Mesodermal cell (in vitro differentiated cells): Measurements from ENCODE around the gene DIP2C.

Experiments used
- H3K27ac ChIP-seq: 2 replicates; pipeline ENCODE4 v1.7.0; 2013; ENCODE audit warnings: mild to moderate bottlenecking, low read depth, low read length, moderate library complexity; ENCODE audit not compliant: severe bottlenecking
- H3K36me3 ChIP-seq: 2 replicates; pipeline ENCODE4 v1.7.1; 2013; ENCODE audit warnings: mild to moderate bottlenecking, low read length, moderate library complexity; ENCODE audit not compliant: control insufficient read depth, insufficient read depth
- H3K4me1 ChIP-seq: one replicate; pipeline ENCODE4 v1.7.1; 2013; ENCODE audit warnings: mild to moderate bottlenecking, low read length; ENCODE audit not compliant: insufficient read depth, control insufficient read depth, poor library complexity, severe bottlenecking
- H3K4me3 ChIP-seq: 2 replicates; pipeline ENCODE4 v1.7.0; 2013; ENCODE audit warnings: low read length, control low read depth, mild to moderate bottlenecking; ENCODE audit not compliant: insufficient read depth, poor library complexity, severe bottlenecking; ENCODE audit errors: extremely low read depth
- H3K9me3 ChIP-seq: 2 replicates; pipeline ENCODE4 v1.7.1; 2013; ENCODE audit warnings: mild to moderate bottlenecking, low read length, moderate library complexity; ENCODE audit not compliant: control insufficient read depth
- WGBS, 2 experiments: methylation state at CpG; one replicate each; pipeline ENCODE4 v1.1.5; 2013; ENCODE audit warnings: missing lambda C conversion rate in 2 of 2; ENCODE audit not compliant: insufficient coverage in 2 of 2; 5-methylcytosine and 5-hydroxymethylcytosine counted together

DIP2C gene

GRCh38 chr10:408236-408635 lies 281.2 kb downstream of the DIP2C start:
- Histone ChIP-seq H3K4me3 (no peak overlapping the region), H3K4me1 (no peaks in the 10 kb centered on the region), H3K27ac (no peak overlapping the region), H3K36me3 (peaks cover 55% of the 10 kb centered on the region), H3K9me3 (no peaks in the 10 kb centered on the region)
- 93% methylated on average over 3 of the region's 3 CpGs; no CpG with 5 or more reads in 1 of the 2 experiments for WGBS, 2 experiments

- Histone ChIP-seq H3K4me1 (no peaks in the 10 kb centered on the region), H3K27ac (no peak overlapping the region), H3K36me3 (peaks cover 46% of the 10 kb centered on the region), H3K4me3 (no peak overlapping the region), H3K9me3 (no peaks in the 10 kb centered on the region)
- WGBS, 2 experiments: 92 to 99% methylated on average over 13 of the region's 13 CpGs
These were observed 282.5 kb downstream of the DIP2C start for GRCh38 chr10:406976-407375.

- Histone ChIP-seq H3K36me3 (peaks cover 46% of the 10 kb centered on the region), H3K4me1 (no peaks in the 10 kb centered on the region), H3K4me3 (no peak overlapping the region), H3K27ac (no peak overlapping the region), H3K9me3 (no peaks in the 10 kb centered on the region)
- 79 to 88% methylated on average over 6 to 12 of the region's 12 CpGs for WGBS, 2 experiments
These were observed 283.8 kb downstream of the DIP2C start for GRCh38 chr10:405648-406047.

- peaks cover 42% of the 10 kb centered on the region for H3K36me3 ChIP-seq
- H3K4me1 ChIP-seq: no peaks in the 10 kb centered on the region
- H3K4me3 ChIP-seq: no peak overlapping the region
- H3K9me3 ChIP-seq: no peaks in the 10 kb centered on the region
- WGBS, 2 experiments: 95 to 100% methylated on average over 5 to 8 of the region's 9 CpGs
- H3K27ac ChIP-seq: no peak overlapping the region
These were observed 284.5 kb downstream of the DIP2C start for GRCh38 chr10:404991-405390.

GRCh38 chr10:404346-404745 lies 285.1 kb downstream of the DIP2C start:
- Histone ChIP-seq H3K27ac (no peak overlapping the region), H3K4me1 (no peaks in the 10 kb centered on the region), H3K4me3 (no peak overlapping the region), H3K9me3 (no peaks in the 10 kb centered on the region), H3K36me3 (peaks cover 46% of the 10 kb centered on the region)
- WGBS, 2 experiments: 89 to 90% methylated on average over 2 to 3 of the region's 4 CpGs

- Histone ChIP-seq H3K4me3 (no peak overlapping the region), H3K9me3 (no peaks in the 10 kb centered on the region), H3K4me1 (no peaks in the 10 kb centered on the region), H3K27ac (no peak overlapping the region), H3K36me3 (peaks cover 8% of the 10 kb centered on the region)
- WGBS, 2 experiments: 85 to 86% methylated on average over 18 to 21 of the region's 22 CpGs
These were observed 290.5 kb downstream of the DIP2C start for GRCh38 chr10:398954-399353.

- 92 to 95% methylated on average over 12 to 13 of the region's 18 CpGs for WGBS, 2 experiments
- peaks cover 8% of the 10 kb centered on the region for H3K36me3 ChIP-seq
- H3K27ac ChIP-seq: no peak overlapping the region
These were observed 292.0 kb downstream of the DIP2C start for GRCh38 chr10:397321-398068.

GRCh38 chr10:396535-397220 lies 292.8 kb downstream of the DIP2C start:
- peaks cover 8% of the 10 kb centered on the region for H3K36me3 ChIP-seq
- H3K4me1 ChIP-seq: no peaks in the 10 kb centered on the region
- no peak overlapping the region for H3K27ac ChIP-seq
- WGBS, 2 experiments: 75 to 88% methylated on average over 1 to 3 of the region's 8 CpGs
- no peak overlapping the region for H3K4me3 ChIP-seq
- no peaks in the 10 kb centered on the region for H3K9me3 ChIP-seq

More at GRCh38 chr10:397321-398068, 292.0 kb downstream of the DIP2C start:
- no peaks in the 10 kb centered on the region for H3K4me1 ChIP-seq
- H3K9me3 ChIP-seq: no peaks in the 10 kb centered on the region
- no peak overlapping the region for H3K4me3 ChIP-seq

GRCh38 chr10:396107-396506 lies 293.4 kb downstream of the DIP2C start:
- Histone ChIP-seq H3K36me3 (peaks cover 8% of the 10 kb centered on the region), H3K27ac (no peak overlapping the region), H3K9me3 (no peaks in the 10 kb centered on the region), H3K4me1 (no peaks in the 10 kb centered on the region), H3K4me3 (no peak overlapping the region)
- WGBS, 2 experiments: 80% methylated on average over 1 of the region's 5 CpGs

- Histone ChIP-seq H3K36me3 (peaks cover 8% of the 10 kb centered on the region), H3K4me3 (no peak overlapping the region), H3K9me3 (no peaks in the 10 kb centered on the region), H3K27ac (no peak overlapping the region), H3K4me1 (no peaks in the 10 kb centered on the region)
- WGBS, 2 experiments: 91 to 95% methylated on average over 5 to 6 of the region's 7 CpGs
These were observed 293.8 kb downstream of the DIP2C start for GRCh38 chr10:395665-396064.
